Measurements from ENCODE around the gene CIPC.

Gene CIPC

GRCh38 chr14:77124345-77125280 is 26.6 kb downstream of the CIPC start:
- Histone ChIP-seq H3K4me3 (ENCODE audit: insufficient read depth, low read depth, low read length, poor library complexity, severe bottlenecking) (peak overlapping the region; percentile 68), H3K27me3 (replicated peaks; ENCODE audit: control insufficient read depth, insufficient read depth, low read length, poor library complexity, severe bottlenecking) (no peaks in the 10 kb centered on the region), H3K9me3 (ENCODE audit: control insufficient read depth, low read length) (no peaks in the 10 kb centered on the region), H3K27ac (ENCODE audit: insufficient read depth, low read length, poor library complexity, severe bottlenecking) (peak overlapping the region; percentile 53), H3K4me1 (ENCODE audit: control insufficient read depth, insufficient read depth, low read length, poor library complexity, severe bottlenecking) (peaks cover 27% of the 10 kb centered on the region), H3K36me3 (ENCODE audit: control insufficient read depth, insufficient read depth, low read length) (no peaks in the 10 kb centered on the region)
- peak; percentile 17 to 61 (median 60) for DNase-seq

GRCh38 chr14:77125281-77125801 is 27.3 kb downstream of the CIPC start:
- DNase-seq = no peak
- no peaks in the 10 kb centered on the region for H3K9me3 ChIP-seq (ENCODE audit: control insufficient read depth, low read length)
- peak overlapping the region; percentile 68 for H3K4me3 ChIP-seq (ENCODE audit: insufficient read depth, low read depth, low read length, poor library complexity, severe bottlenecking)
- H3K4me1 ChIP-seq (ENCODE audit: control insufficient read depth, insufficient read depth, low read length, poor library complexity, severe bottlenecking) = peaks cover 27% of the 10 kb centered on the region
- no peaks in the 10 kb centered on the region for H3K27me3 ChIP-seq (replicated peaks; ENCODE audit: control insufficient read depth, insufficient read depth, low read length, poor library complexity, severe bottlenecking)
- no peaks in the 10 kb centered on the region for H3K36me3 ChIP-seq (ENCODE audit: control insufficient read depth, insufficient read depth, low read length)
- H3K27ac ChIP-seq (ENCODE audit: insufficient read depth, low read length, poor library complexity, severe bottlenecking) = no peak overlapping the region

GRCh38 chr14:77125823-77126325 is 27.8 kb downstream of the CIPC start:
- no peaks in the 10 kb centered on the region for H3K36me3 ChIP-seq (ENCODE audit: control insufficient read depth, insufficient read depth, low read length)
- DNase-seq = no peak
- no peaks in the 10 kb centered on the region for H3K27me3 ChIP-seq (replicated peaks; ENCODE audit: control insufficient read depth, insufficient read depth, low read length, poor library complexity, severe bottlenecking)
- H3K4me1 ChIP-seq (ENCODE audit: control insufficient read depth, insufficient read depth, low read length, poor library complexity, severe bottlenecking) = peaks cover 23% of the 10 kb centered on the region
- no peak overlapping the region for H3K27ac ChIP-seq (ENCODE audit: insufficient read depth, low read length, poor library complexity, severe bottlenecking)
- H3K9me3 ChIP-seq (ENCODE audit: control insufficient read depth, low read length) = no peaks in the 10 kb centered on the region
- no peak overlapping the region for H3K4me3 ChIP-seq (ENCODE audit: insufficient read depth, low read depth, low read length, poor library complexity, severe bottlenecking)

GRCh38 chr14:77126461-77126990 is 28.5 kb downstream of the CIPC start:
- no peaks in the 10 kb centered on the region for H3K9me3 ChIP-seq (ENCODE audit: control insufficient read depth, low read length)
- H3K4me3 ChIP-seq (ENCODE audit: insufficient read depth, low read depth, low read length, poor library complexity, severe bottlenecking) = no peak overlapping the region
- H3K4me1 ChIP-seq (ENCODE audit: control insufficient read depth, insufficient read depth, low read length, poor library complexity, severe bottlenecking) = peaks cover 18% of the 10 kb centered on the region
- H3K27me3 ChIP-seq (replicated peaks; ENCODE audit: control insufficient read depth, insufficient read depth, low read length, poor library complexity, severe bottlenecking) = no peaks in the 10 kb centered on the region
- H3K27ac ChIP-seq (ENCODE audit: insufficient read depth, low read length, poor library complexity, severe bottlenecking) = no peak overlapping the region
- DNase-seq = no peak
- H3K36me3 ChIP-seq (ENCODE audit: control insufficient read depth, insufficient read depth, low read length) = no peaks in the 10 kb centered on the region

- no peaks in the 10 kb centered on the region for H3K27me3 ChIP-seq (replicated peaks; ENCODE audit: control insufficient read depth, insufficient read depth, low read length, poor library complexity, severe bottlenecking)
- no peak overlapping the region for H3K4me3 ChIP-seq (ENCODE audit: insufficient read depth, low read depth, low read length, poor library complexity, severe bottlenecking)
- DNase-seq = no peak
- no peak overlapping the region for H3K27ac ChIP-seq (ENCODE audit: insufficient read depth, low read length, poor library complexity, severe bottlenecking)
- no peaks in the 10 kb centered on the region for H3K9me3 ChIP-seq (ENCODE audit: control insufficient read depth, low read length)
- H3K4me1 ChIP-seq (ENCODE audit: control insufficient read depth, insufficient read depth, low read length, poor library complexity, severe bottlenecking) = peaks cover 16% of the 10 kb centered on the region
- no peaks in the 10 kb centered on the region for H3K36me3 ChIP-seq (ENCODE audit: control insufficient read depth, insufficient read depth, low read length)
These were observed 30.4 kb downstream of the CIPC start for GRCh38 chr14:77128414-77128891.

GRCh38 chr14:77130386-77130785 is 32.3 kb downstream of the CIPC start:
- Histone ChIP-seq H3K27me3 (replicated peaks; ENCODE audit: control insufficient read depth, insufficient read depth, low read length, poor library complexity, severe bottlenecking) (no peaks in the 10 kb centered on the region), H3K36me3 (ENCODE audit: control insufficient read depth, insufficient read depth, low read length) (no peaks in the 10 kb centered on the region), H3K9me3 (ENCODE audit: control insufficient read depth, low read length) (no peaks in the 10 kb centered on the region), H3K27ac (ENCODE audit: insufficient read depth, low read length, poor library complexity, severe bottlenecking) (no peak overlapping the region), H3K4me1 (ENCODE audit: control insufficient read depth, insufficient read depth, low read length, poor library complexity, severe bottlenecking) (peaks cover 2% of the 10 kb centered on the region), H3K4me3 (ENCODE audit: insufficient read depth, low read depth, low read length, poor library complexity, severe bottlenecking) (no peak overlapping the region)
- no peak for DNase-seq

- H3K9me3 ChIP-seq (ENCODE audit: control insufficient read depth, low read length) = no peaks in the 10 kb centered on the region
- no peaks in the 10 kb centered on the region for H3K4me1 ChIP-seq (ENCODE audit: control insufficient read depth, insufficient read depth, low read length, poor library complexity, severe bottlenecking)
- no peaks in the 10 kb centered on the region for H3K36me3 ChIP-seq (ENCODE audit: control insufficient read depth, insufficient read depth, low read length)
- no peaks in the 10 kb centered on the region for H3K27me3 ChIP-seq (replicated peaks; ENCODE audit: control insufficient read depth, insufficient read depth, low read length, poor library complexity, severe bottlenecking)
- DNase-seq = no peak
- H3K27ac ChIP-seq (ENCODE audit: insufficient read depth, low read length, poor library complexity, severe bottlenecking) = no peak overlapping the region
- no peak overlapping the region for H3K4me3 ChIP-seq (ENCODE audit: insufficient read depth, low read depth, low read length, poor library complexity, severe bottlenecking)
These were observed 33.1 kb downstream of the CIPC start for GRCh38 chr14:77131206-77131605.

GRCh38 chr14:77131871-77132486 is 33.9 kb downstream of the CIPC start:
- Histone ChIP-seq H3K27ac (ENCODE audit: insufficient read depth, low read length, poor library complexity, severe bottlenecking) (no peak overlapping the region), H3K9me3 (ENCODE audit: control insufficient read depth, low read length) (no peaks in the 10 kb centered on the region), H3K36me3 (ENCODE audit: control insufficient read depth, insufficient read depth, low read length) (no peaks in the 10 kb centered on the region), H3K4me3 (ENCODE audit: insufficient read depth, low read depth, low read length, poor library complexity, severe bottlenecking) (no peak overlapping the region), H3K4me1 (ENCODE audit: control insufficient read depth, insufficient read depth, low read length, poor library complexity, severe bottlenecking) (no peaks in the 10 kb centered on the region), H3K27me3 (replicated peaks; ENCODE audit: control insufficient read depth, insufficient read depth, low read length, poor library complexity, severe bottlenecking) (no peaks in the 10 kb centered on the region)
- no peak for DNase-seq

GRCh38 chr14:77133720-77134338 is 35.8 kb downstream of the CIPC start:
- Histone ChIP-seq H3K36me3 (ENCODE audit: control insufficient read depth, insufficient read depth, low read length) (no peaks in the 10 kb centered on the region), H3K4me1 (ENCODE audit: control insufficient read depth, insufficient read depth, low read length, poor library complexity, severe bottlenecking) (no peaks in the 10 kb centered on the region), H3K27ac (ENCODE audit: insufficient read depth, low read length, poor library complexity, severe bottlenecking) (no peak overlapping the region), H3K4me3 (ENCODE audit: insufficient read depth, low read depth, low read length, poor library complexity, severe bottlenecking) (no peak overlapping the region), H3K27me3 (replicated peaks; ENCODE audit: control insufficient read depth, insufficient read depth, low read length, poor library complexity, severe bottlenecking) (peaks cover 5% of the 10 kb centered on the region), H3K9me3 (ENCODE audit: control insufficient read depth, low read length) (no peaks in the 10 kb centered on the region)
- no peak for DNase-seq
